HG02943 (cell line): ENCODE measurements around the gene TBXAS1.

ENCODE experiments used
- ATAC-seq: cut with Tn5 transposase; IDR thresholded peaks from one replicate; pipeline ENCODE4 v1.9.1; 2021; ENCODE audit warnings: mild to moderate bottlenecking, low read depth, moderate library complexity; ENCODE audit not compliant: unreplicated experiment

The TBXAS1 gene

GRCh38 chr7:139829025-139829774, at the start of gene TBXAS1:
TSS of gene TBXAS1 (plus strand) at chr7:139829264. CDS start at chr7:139829391, 127 bp downstream.
- peak; percentile 50 for ATAC-seq

GRCh38 chr7:139782932-139783331, 46.1 kb upstream of the TBXAS1 start:
- no peak for ATAC-seq

GRCh38 chr7:139783647-139784385, 45.2 kb upstream of the TBXAS1 start:
- ATAC-seq = no peak

DNA sequence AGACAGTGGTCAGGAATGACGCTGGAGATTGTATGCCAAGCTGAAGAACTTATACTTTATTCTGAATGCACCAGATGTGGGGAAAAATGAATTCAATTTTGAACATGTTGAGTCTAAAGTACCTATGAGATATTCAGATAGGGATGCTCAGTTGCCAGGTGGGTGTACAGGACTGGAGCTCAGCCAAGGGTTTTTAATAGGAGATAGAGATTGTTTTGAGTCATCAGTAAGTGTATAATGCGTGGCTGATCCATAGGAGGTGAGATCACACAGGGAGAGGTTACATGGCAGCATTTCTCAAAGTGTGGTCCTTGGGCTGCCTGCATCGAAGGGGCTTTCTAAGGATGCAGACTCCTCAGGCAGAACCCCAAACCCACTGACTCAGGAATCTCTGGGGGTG, 44.4 kb upstream of the TBXAS1 start:
- ATAC-seq = no peak

GRCh38 chr7:139791316-139791715, 37.7 kb upstream of the TBXAS1 start:
- no peak for ATAC-seq

DNA sequence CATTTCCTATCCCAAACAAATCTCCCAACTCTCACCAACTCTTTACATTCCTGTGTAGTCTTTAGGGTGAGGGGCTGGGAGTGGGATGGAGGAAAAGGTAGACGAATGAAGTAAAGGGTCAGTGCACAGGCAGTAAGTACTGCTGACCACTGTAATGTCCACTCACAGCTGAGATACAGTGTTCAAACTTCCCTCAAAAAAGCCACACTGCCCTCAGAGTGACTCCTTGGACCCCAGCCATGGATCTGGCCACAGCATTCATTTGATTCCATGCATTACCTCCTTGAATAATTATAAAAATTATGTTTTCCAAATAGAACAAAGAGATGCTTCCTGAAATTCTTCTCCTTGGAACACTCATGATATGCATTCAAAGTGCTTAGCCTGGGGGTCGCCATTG, 31.5 kb upstream of the TBXAS1 start:
- ATAC-seq = no peak

DNA sequence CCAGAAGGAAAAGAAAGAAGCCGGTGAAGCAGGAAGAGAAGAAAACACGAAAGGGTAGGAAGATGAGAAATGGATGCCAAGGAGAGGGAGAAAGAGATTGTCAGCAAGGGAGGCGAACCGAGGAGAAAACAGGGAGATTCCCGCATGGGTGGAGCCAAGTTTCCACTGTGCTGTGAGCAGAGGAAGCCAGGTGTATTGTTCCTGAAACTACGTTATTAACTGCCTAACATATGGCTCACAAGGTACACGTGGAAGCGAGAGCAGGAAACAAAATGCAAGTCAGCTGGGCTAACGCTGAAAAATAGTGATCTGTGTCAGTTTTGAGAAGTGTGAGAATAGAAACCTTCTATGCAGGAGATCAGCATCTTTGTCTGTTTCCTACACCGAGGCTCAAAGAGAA, 30.8 kb upstream of the TBXAS1 start:
- ATAC-seq = no peak

DNA sequence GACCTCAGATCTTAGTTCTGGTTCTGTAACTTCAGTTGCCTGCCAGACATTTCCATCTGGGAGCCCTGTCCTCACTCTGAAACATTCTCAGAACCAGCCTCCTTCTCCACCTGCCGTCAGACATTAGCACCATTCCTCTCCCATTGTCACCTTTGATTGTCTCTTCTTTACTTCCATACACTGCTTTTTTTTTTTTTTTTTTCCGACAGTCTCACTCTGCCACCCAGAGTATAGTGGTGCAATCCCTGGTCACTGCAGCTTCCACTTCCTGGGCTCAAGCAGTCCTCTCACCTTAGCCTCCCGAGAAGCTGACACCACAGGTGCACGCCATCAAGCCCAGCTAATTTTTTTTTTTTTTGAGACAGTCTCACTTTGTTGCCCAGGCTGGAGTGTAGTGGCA, 30.2 kb upstream of the TBXAS1 start:
- no peak for ATAC-seq

DNA sequence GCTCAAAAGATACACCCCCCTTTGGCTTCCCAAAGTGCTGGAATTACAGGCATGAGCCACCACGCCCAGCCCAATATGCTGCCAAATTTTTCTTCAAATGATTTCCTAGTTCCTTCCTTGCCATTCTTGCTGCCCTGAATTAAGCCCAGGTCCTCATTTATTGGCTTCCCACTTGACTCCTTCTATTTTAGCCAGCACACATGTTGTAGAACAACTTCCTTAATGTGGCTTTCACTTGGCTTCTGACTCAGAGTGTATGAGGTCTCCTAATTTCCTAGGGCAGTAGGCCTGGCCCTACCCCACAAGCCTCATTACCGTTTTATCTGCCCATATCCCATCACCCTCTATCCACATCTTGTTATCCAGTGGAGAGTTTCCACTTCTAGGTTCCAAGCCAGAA, 29.5 kb upstream of the TBXAS1 start:
- ATAC-seq = no peak

DNA sequence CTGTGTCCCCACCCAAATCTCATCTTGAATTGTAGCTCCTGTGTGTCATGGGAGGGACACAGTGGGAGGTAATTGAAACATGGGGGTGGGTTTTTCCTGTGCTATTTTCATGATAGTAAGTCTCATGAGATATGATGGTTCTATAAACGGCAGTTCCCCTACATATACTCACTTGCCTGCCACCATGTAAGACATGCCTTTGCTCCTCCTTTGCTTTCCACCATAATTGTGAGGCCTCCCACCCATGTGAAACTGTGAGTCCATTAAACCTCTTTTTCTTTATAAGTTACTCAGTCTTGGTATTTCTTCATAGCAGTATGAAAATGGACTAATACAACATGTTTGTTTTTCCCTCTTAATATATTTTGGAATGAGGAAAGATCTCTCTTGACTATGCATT, 24.5 kb upstream of the TBXAS1 start:
- no peak for ATAC-seq

DNA sequence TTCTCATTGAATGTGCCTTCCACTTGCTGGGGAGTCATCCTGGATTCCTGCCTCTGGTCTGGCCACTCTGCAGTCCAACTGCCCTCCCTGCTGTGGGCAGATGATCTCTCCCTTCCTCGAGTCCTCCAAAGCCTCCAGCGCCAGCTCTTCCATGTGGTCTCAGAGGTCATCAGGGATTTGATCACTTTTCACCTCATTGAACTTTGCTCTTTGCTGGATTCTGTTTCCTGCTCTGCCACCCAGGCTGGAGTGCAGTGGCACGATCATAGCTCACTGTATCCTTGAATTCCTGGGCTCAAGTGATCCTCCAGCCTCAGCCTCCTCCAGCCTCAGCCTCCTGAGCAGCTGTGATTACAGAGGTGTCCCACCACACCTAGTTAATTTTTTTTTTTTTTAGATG, 22.1 kb upstream of the TBXAS1 start:
- ATAC-seq = no peak

DNA sequence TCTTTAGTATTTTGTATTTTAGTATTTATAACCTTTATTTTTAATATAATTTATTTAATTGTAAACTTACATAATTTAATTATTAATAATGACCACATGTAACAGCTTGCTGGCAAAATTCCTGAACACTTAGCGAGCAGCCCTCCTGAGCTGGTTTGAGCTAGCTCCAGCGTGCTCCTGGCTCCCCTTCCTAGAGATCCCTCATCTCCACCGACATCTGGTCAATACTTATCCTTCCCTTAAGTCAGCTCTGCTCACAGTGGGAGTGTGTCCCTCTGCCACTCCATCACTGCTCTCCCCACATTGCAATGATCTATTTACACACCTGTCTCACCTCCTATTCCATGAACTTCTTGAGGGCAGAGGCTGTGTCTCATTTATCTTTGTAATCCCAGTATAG, 20.6 kb upstream of the TBXAS1 start:
- no peak for ATAC-seq

GRCh38 chr7:139808846-139809442, 20.1 kb upstream of the TBXAS1 start:
- ATAC-seq = no peak

DNA sequence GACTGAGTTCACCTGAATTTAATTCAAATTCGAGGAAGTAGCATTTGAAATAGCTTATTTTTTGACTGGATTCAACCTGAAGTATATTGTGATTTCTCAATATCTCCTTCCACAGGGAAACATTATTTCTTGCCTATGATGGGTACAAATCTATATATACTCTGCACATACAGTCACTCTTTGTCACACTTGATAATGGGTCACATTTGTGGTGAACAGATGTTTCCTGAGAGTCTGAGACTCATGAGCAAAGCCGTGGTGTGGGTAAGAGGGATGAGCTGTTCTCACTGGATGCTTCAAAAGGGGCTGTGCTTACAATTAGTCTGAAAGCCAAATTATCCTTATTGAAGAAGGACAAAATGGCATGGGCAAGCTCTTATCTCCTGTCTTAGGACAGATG, 18.0 kb upstream of the TBXAS1 start:
- ATAC-seq = no peak

GRCh38 chr7:139813151-139813550, 15.9 kb upstream of the TBXAS1 start:
- no peak for ATAC-seq

- no peak for ATAC-seq
Measured at GRCh38 chr7:139813689-139814088, 15.4 kb upstream of the TBXAS1 start.

- no peak for ATAC-seq
Measured at GRCh38 chr7:139817249-139817648, 11.8 kb upstream of the TBXAS1 start.

DNA sequence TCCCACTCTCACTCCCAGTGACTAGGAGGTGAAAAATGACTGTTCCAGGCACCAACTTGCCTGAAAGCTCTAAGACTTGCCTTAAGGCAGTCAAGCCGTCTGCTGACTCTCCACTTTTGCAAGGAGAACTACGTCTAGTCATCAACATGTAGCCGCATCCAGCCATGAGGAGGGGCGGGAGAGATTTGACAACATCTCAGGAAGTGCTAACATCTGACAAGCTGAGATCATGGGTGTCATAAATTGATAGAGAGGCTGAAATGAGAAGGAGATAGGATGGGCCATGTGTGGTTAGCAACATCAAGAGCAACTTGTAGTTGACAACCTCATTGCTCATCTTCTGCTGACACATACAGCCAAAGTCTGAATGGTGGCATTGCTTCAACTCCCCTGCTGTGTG, 9.0 kb upstream of the TBXAS1 start:
- no peak for ATAC-seq

DNA sequence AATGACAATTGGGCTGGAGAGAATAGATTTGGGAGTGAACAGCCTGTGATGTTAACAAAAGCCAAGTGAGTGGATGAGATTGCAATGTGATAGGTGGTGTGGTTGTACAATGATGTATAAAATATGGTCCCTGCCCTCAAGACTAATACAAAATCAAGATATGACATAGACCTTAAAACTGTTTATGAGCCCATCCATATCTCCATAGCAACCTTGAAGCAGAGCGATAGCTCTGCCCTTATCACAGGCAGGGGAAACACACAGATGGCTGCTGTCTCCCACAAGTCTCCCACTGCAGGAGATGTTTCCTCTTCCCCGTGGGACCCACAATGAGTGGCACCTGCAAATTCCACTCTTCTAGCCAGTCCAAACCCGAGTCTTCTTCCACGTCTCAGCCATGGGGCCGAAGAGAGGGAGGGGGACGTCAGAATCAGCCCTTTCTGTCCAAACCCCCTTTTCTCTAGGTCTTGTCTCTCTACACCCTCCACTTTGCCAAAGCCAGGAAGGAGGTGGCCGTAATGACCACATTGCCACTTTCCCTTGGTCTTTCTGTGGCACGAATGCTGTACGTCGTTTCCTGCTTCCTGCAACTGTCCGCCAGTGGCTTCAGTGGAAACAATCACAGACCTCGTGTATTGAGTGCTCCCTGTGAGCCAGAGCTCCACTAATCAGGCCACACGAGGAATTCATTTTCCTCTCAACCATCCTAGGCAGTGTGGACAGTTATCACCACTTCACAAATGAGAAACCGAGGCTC, 7.5 kb upstream of the TBXAS1 start:
- ATAC-seq = no peak

DNA sequence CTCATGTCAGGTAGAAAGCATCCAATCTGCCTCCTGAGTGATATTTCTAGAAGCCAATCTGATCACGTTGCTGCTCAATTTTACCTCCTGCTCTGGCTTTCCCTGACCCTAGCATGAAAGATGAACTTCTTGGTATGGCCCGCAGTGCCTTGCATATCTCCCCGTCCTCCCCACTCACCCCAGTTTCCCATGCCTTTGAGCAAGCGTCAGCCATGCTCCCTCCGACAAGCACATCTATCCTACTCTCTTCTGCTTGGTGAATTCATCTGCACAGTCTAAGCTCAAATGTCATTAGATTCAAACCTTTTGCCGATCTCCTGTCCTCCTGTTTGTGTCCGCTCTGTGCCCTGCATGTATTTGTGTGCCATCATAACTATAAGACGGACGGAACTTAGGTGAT, 6.2 kb upstream of the TBXAS1 start:
- ATAC-seq = no peak

DNA sequence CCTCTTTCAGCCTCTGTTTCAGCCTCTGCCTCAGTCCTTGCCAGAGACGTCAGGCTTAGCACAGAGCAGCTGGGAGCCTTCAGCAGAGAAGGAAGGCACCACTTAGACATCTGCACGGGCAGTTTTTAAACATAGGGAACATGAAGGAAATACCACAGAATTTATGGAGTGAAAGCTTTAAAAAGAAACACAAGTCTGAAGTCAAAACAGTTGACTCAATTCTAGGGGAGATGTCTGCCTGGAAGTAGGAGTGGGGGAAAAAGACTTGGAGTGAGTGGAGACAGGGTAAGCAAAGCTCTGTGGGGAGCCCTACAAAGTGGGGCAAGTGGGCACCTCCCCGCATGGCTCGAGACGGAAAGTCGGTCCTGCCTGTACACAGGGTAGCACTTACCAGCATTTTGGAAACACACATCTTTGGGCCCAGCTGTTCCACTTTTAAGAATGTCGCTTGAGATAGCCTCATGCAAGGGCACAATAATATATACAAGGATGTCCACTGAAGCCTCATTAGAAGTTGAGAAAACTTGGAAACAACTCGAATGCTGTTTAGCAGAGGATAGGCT, 5.0 kb upstream of the TBXAS1 start:
- ATAC-seq = no peak
